Measurements from ENCODE around the gene HAUS7. TPM values are rescaled to one million over a fixed set of nuclear protein-coding genes. Genes with fewer than 3 reads are reported as not detected.

The HAUS7 gene
- total and polyA plus RNA-seq, 2 experiments from 2014 or later: 19.8 to 22.6 TPM

DNA sequence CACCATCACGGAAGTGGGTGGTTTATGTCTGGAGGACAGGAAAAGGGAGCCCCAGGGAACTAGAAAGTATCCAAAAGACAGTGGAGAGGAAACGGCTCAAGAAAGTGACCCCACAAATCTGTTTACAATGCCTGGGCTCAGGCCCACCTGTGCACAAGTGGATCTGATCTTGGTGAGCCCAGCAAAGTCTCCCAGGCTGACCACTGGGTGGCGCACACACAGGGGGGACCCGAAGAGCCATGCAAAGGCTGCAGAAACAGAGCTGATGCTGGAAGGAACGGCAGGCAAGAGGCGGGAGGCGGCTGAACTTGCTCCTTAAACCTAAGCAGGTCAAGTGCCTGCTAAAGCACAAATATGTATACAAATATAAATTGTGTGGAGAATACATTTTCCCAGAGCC is 9.6 kb downstream of the HAUS7 start:
- Histone ChIP-seq H3K4me3 (no peak overlapping the region), H3K4me1 (ENCODE audit: low read depth) (no peaks in the 10 kb centered on the region), H3K36me3 (no peaks in the 10 kb centered on the region), H3K27me3 (no peaks in the 10 kb centered on the region), H3K27ac (no peak overlapping the region), H3K9me3 (ENCODE audit: low read depth) (no peaks in the 10 kb centered on the region)
- TF ChIP-seq, protein P1, sequence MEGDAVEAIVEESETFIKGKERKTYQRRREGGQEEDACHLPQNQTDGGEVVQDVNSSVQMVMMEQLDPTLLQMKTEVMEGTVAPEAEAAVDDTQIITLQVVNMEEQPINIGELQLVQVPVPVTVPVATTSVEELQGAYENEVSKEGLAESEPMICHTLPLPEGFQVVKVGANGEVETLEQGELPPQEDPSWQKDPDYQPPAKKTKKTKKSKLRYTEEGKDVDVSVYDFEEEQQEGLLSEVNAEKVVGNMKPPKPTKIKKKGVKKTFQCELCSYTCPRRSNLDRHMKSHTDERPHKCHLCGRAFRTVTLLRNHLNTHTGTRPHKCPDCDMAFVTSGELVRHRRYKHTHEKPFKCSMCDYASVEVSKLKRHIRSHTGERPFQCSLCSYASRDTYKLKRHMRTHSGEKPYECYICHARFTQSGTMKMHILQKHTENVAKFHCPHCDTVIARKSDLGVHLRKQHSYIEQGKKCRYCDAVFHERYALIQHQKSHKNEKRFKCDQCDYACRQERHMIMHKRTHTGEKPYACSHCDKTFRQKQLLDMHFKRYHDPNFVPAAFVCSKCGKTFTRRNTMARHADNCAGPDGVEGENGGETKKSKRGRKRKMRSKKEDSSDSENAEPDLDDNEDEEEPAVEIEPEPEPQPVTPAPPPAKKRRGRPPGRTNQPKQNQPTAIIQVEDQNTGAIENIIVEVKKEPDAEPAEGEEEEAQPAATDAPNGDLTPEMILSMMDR (IDR thresholded peaks at IDR 0.05; ENCODE audit: low read depth, low read length): peak; percentile 63
- peak; percentile 57 to 63 for DNase-seq (ENCODE audit: low read depth in 1 of 2, low spot score in 1 of 2)

- Histone ChIP-seq H3K4me3 (no peak overlapping the region), H3K9me3 (ENCODE audit: low read depth) (no peaks in the 10 kb centered on the region), H3K27ac (no peak overlapping the region), H3K27me3 (no peaks in the 10 kb centered on the region), H3K36me3 (no peaks in the 10 kb centered on the region), H3K4me1 (ENCODE audit: low read depth) (no peaks in the 10 kb centered on the region)
- DNase-seq (ENCODE audit: low read depth in 1 of 2, low spot score in 1 of 2): peak in 1 of 2 donors; percentile 35
- TF ChIP-seq, protein P1 (IDR thresholded peaks at IDR 0.05; ENCODE audit: low read depth, low read length): no peak
These were observed 10.4 kb downstream of the HAUS7 start for GRCh38 chrX:153459986-153460385.

- DNase-seq (ENCODE audit: low read depth in 1 of 2, low spot score in 1 of 2): no peak
- no peaks in the 10 kb centered on the region for H3K9me3 ChIP-seq (ENCODE audit: low read depth)
- H3K4me3 ChIP-seq: no peak overlapping the region
- TF ChIP-seq, protein P1 (IDR thresholded peaks at IDR 0.05; ENCODE audit: low read depth, low read length): no peak
- no peaks in the 10 kb centered on the region for H3K36me3 ChIP-seq
- no peaks in the 10 kb centered on the region for H3K4me1 ChIP-seq (ENCODE audit: low read depth)
- no peaks in the 10 kb centered on the region for H3K27me3 ChIP-seq
- H3K27ac ChIP-seq: no peak overlapping the region
These were observed 11.9 kb downstream of the HAUS7 start for GRCh38 chrX:153458476-153458875.

- no peaks in the 10 kb centered on the region for H3K4me1 ChIP-seq (ENCODE audit: low read depth)
- no peak overlapping the region for H3K4me3 ChIP-seq
- H3K36me3 ChIP-seq: no peaks in the 10 kb centered on the region
- no peaks in the 10 kb centered on the region for H3K9me3 ChIP-seq (ENCODE audit: low read depth)
- no peak overlapping the region for H3K27ac ChIP-seq
- no peaks in the 10 kb centered on the region for H3K27me3 ChIP-seq
- TF ChIP-seq, protein P1 (IDR thresholded peaks at IDR 0.05; ENCODE audit: low read depth, low read length): no peak
- no peak for DNase-seq (ENCODE audit: low read depth in 1 of 2, low spot score in 1 of 2)
These were observed 12.4 kb downstream of the HAUS7 start for GRCh38 chrX:153457827-153458466.

DNA sequence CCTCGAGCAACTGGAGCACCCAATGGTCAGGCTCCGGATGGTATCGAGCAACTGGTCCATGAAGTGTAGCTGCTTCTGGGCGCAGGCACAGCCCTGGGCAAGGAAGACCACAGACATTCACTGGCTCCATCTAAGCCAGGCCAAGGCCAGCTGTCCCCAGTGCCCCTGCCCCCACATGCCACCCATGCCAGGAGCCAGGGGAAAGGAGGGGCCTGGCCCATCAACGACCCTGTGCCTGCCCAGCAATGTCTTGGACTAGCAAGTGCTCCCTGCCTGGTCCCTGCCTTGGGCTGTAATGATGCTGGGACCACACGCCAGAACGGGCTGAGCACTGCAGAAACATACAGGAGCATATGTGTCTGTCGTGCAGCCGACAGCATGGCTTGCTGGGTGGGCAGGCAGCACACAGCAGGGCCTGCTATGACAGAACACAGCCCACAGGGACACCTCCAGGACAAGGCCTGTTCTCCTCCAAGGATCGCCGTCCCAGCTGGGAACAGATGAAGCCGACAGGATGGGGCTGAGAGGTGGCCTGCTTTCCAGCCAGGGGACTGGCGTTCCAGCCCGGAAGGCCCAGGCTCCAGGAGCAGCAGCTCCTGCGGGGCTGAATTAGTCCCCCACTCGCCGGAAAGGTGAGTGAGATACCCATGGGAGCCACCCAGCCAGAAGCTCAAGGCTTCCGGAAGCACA is 13.1 kb downstream of the HAUS7 start:
- no peaks in the 10 kb centered on the region for H3K4me1 ChIP-seq (ENCODE audit: low read depth)

More for the DNA sequence above, 13.1 kb downstream of the HAUS7 start:
- no peaks in the 10 kb centered on the region for H3K36me3 ChIP-seq
- DNase-seq (ENCODE audit: low read depth in 1 of 2, low spot score in 1 of 2): no peak
- H3K27me3 ChIP-seq: no peaks in the 10 kb centered on the region
- no peaks in the 10 kb centered on the region for H3K9me3 ChIP-seq (ENCODE audit: low read depth)
- H3K4me3 ChIP-seq: no peak overlapping the region
- no peak overlapping the region for H3K27ac ChIP-seq
- TF ChIP-seq, protein P1 (IDR thresholded peaks at IDR 0.05; ENCODE audit: low read depth, low read length): no peak
